SK-N-MC (cell line): ENCODE data around the gene SAT1.

Experiments used
- DNase-seq: peaks from one replicate; pipeline ENCODE4 v3.0.0-alpha.2; 2011; ENCODE audit warnings: low read depth, low spot score
- H3K27ac ChIP-seq: fragments of 200-600 bp; sonication (generic); 2 replicates; pipeline ENCODE4 v1.5.1; 2016; ENCODE audit warnings: mixed run types
- H3K36me3 ChIP-seq: fragments of 200-600 bp; sonication (generic); 2 replicates; pipeline ENCODE4 v1.6.1; 2017; ENCODE audit warnings: antibody characterized with exemption, low read length, mixed read lengths; ENCODE audit not compliant: insufficient read depth
- H3K4me3 ChIP-seq: fragments of 200-600 bp; sonication (generic); 2 replicates; pipeline ENCODE4 v1.5.1; 2016
- H3K9ac ChIP-seq: fragments of 200-600 bp; sonication (generic); 2 replicates; pipeline ENCODE4 v1.8.0; 2017; ENCODE audit warnings: mixed run types, mixed read lengths; ENCODE audit not compliant: insufficient read length
- H3K9me3 ChIP-seq: fragments of 200-600 bp; sonication (generic); 2 replicates; pipeline ENCODE4 v1.6.1; 2017; ENCODE audit warnings: low read depth, mild to moderate bottlenecking, antibody characterized with exemption, low read length, moderate library complexity, mixed read lengths
- EZH2 ChIP-seq: fragments of 200-600 bp; sonication (generic); IDR thresholded peaks from one replicate; pipeline ENCODE4 v1.6.1; 2017; ENCODE audit warnings: antibody characterized with exemption
- FOXP2 ChIP-seq: optimal IDR thresholded peaks from 2 replicates; pipeline ENCODE3; 2011; ENCODE audit warnings: mild to moderate bottlenecking, moderate library complexity; ENCODE audit not compliant: insufficient read depth; ENCODE audit errors: extremely low read length, control extremely low read depth
- POLR2AphosphoS5 ChIP-seq: IDR thresholded peaks from 2 replicates; pipeline ENCODE4 v1.6.1; 2012; ENCODE audit warnings: mild to moderate bottlenecking, low read depth, low read length, borderline replicate concordance

The SAT1 gene

DNA sequence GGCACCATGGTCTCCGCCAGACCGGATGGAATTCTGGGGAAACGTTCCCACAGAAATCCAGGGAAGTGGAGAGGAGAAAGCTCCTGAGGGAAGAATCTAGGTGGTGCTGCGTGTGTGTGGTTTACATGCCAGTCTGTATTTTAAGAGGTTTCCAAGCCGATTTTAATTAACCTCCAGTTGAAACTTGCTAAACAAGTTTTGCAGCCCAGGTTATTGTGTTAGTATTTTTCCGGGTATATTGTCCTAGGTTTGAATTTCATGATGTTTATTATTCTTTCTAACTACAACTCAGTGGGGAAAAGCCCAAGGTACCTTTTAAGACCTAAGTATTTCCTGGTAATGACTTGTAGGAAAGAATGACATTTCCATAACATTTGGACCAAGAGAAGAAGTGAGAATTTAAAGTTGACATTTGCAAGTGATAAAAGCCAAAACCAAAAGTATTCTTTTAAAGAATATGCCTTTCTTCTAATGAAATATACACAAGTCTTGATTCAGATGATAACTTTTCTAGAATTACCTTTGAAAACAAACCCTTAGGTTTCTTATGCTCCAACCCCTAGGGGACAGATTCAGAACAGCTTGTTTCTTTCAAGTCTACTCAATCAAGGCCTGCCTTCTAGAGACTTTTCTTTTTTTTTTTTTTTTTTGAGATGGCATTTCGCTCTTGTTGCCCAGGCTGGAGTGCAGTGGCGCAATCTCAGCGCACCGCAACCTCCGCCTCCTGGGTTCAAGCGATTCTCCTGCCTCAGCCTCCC lies 14.6 kb downstream of the SAT1 start:
- no peak overlapping the region for H3K9ac ChIP-seq
- H3K36me3 ChIP-seq, result no peaks in the 10 kb centered on the region
- DNase-seq, result no peak
- H3K27ac ChIP-seq, result no peak overlapping the region
- H3K4me3 ChIP-seq, result no peak overlapping the region
- no peaks in the 10 kb centered on the region for H3K9me3 ChIP-seq
- TF ChIP-seq FOXP2 (no peak), EZH2 (no peak), POLR2AphosphoS5 (no peak)

- TF ChIP-seq POLR2AphosphoS5 (no peak), FOXP2 (no peak), EZH2 (no peak)
- Histone ChIP-seq H3K9ac (no peak overlapping the region), H3K4me3 (no peak overlapping the region), H3K27ac (peak overlapping the region; percentile 31; the same call in 1 of the 2 replicates), H3K9me3 (no peaks in the 10 kb centered on the region), H3K36me3 (no peaks in the 10 kb centered on the region)
- no peak for DNase-seq
Observed at GRCh38 chrX:23799469-23800065, 16.6 kb downstream of the SAT1 start.

- TF ChIP-seq POLR2AphosphoS5 (no peak), FOXP2 (no peak), EZH2 (no peak)
- Histone ChIP-seq H3K36me3 (no peaks in the 10 kb centered on the region), H3K27ac (peak overlapping the region; percentile 76), H3K4me3 (no peak overlapping the region), H3K9ac (no peak overlapping the region), H3K9me3 (no peaks in the 10 kb centered on the region)
- DNase-seq, result no peak
Observed at GRCh38 chrX:23802431-23802830, 19.5 kb downstream of the SAT1 start.

- H3K9ac ChIP-seq, result no peak overlapping the region
- DNase-seq, result no peak
Observed at GRCh38 chrX:23803931-23804381, 21.0 kb downstream of the SAT1 start.

DNA sequence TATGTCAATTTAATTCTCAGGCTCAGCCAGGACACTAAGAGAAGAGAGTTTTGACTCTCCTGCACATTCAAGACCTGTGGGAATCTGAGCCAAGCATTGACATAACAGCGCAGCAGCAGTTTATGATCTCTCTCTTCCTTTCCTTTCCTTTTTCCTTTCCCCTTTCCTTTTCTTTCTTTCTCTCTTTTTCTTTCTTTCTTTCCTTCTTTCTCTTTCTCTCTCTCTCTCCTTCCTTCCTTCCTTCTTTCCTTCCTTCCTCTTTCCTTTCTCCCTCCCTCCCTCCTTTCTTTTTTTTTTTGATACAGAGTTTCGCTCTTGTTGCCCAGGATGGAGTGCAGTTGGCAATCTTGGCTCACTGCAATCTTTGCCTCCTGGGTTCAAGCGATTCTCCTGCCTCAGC lies 21.6 kb downstream of the SAT1 start:
- Histone ChIP-seq H3K4me3 (no peak overlapping the region), H3K9ac (no peak overlapping the region)

More at GRCh38 chrX:23803931-23804381, 21.0 kb downstream of the SAT1 start:
- no peaks in the 10 kb centered on the region for H3K36me3 ChIP-seq
- peak overlapping the region; percentile 89 for H3K27ac ChIP-seq
- no peak overlapping the region for H3K4me3 ChIP-seq
- TF ChIP-seq EZH2, result no peak
- TF ChIP-seq POLR2AphosphoS5, result no peak
- TF ChIP-seq FOXP2, result no peak
- no peaks in the 10 kb centered on the region for H3K9me3 ChIP-seq

DNA sequence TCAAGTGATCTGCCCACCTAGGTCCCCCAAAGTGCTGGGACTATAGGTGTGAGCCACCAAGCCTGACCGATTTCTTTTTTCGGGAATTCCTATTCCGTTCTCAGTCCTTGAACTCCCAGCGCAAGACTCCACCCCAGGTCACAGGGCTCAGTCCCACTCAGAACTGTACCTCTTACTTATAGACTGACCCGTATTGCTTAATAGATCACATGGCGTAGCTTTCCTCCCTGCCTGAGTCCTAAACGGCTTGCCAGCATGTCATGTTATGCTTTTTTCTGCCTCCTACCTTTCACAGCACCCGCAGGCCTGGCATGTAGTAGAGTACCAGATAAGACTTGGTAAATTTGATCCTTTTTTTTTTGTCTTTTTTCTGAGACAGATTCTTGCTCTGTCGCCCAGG lies 22.4 kb downstream of the SAT1 start:
- Histone ChIP-seq H3K9ac (no peak overlapping the region), H3K9me3 (no peaks in the 10 kb centered on the region), H3K36me3 (no peaks in the 10 kb centered on the region), H3K27ac (no peak overlapping the region), H3K4me3 (no peak overlapping the region)
- no peak for DNase-seq
- TF ChIP-seq POLR2AphosphoS5, result no peak
- no peak for TF ChIP-seq EZH2
- TF ChIP-seq FOXP2, result no peak

More for the DNA sequence above, 21.6 kb downstream of the SAT1 start:
- Histone ChIP-seq H3K27ac (peak overlapping the region; percentile 89), H3K9me3 (no peaks in the 10 kb centered on the region), H3K36me3 (no peaks in the 10 kb centered on the region)
- no peak for DNase-seq
- TF ChIP-seq POLR2AphosphoS5 (no peak), EZH2 (no peak), FOXP2 (no peak)

- Histone ChIP-seq H3K9ac (no peak overlapping the region), H3K36me3 (no peaks in the 10 kb centered on the region), H3K9me3 (no peaks in the 10 kb centered on the region), H3K27ac (no peak overlapping the region), H3K4me3 (no peak overlapping the region)
- DNase-seq, result no peak
- TF ChIP-seq FOXP2 (no peak), POLR2AphosphoS5 (no peak), EZH2 (no peak)
Observed at GRCh38 chrX:23810279-23810678, 27.3 kb downstream of the SAT1 start.

GRCh38 chrX:23811108-23811651 lies 28.2 kb downstream of the SAT1 start:
- DNase-seq, result no peak
- H3K4me3 ChIP-seq, result peak overlapping the region; percentile 48; the same call in 1 of the 2 replicates

More at GRCh38 chrX:23811108-23811651, 28.2 kb downstream of the SAT1 start:
- Histone ChIP-seq H3K9ac (peak overlapping the region; percentile 13), H3K27ac (peak overlapping the region; percentile 44; the same call in 1 of the 2 replicates), H3K36me3 (no peaks in the 10 kb centered on the region), H3K9me3 (no peaks in the 10 kb centered on the region)
- TF ChIP-seq FOXP2, result no peak
- TF ChIP-seq POLR2AphosphoS5, result no peak
- no peak for TF ChIP-seq EZH2
